GM19099 (cell line): ENCODE results near the gene GPSM3.

ENCODE experiments used
- POLR2A ChIP-seq: IDR thresholded peaks from 3 replicates; pipeline ENCODE4 v1.6.1; 2011; ENCODE audit warnings: low read depth; ENCODE audit not compliant: insufficient read length; ENCODE audit errors: extremely low read depth

The GPSM3 gene

GRCh38 chr6:32152769-32153563 is 39.5 kb downstream of the GPSM3 start:
- no peak for TF ChIP-seq POLR2A

DNA sequence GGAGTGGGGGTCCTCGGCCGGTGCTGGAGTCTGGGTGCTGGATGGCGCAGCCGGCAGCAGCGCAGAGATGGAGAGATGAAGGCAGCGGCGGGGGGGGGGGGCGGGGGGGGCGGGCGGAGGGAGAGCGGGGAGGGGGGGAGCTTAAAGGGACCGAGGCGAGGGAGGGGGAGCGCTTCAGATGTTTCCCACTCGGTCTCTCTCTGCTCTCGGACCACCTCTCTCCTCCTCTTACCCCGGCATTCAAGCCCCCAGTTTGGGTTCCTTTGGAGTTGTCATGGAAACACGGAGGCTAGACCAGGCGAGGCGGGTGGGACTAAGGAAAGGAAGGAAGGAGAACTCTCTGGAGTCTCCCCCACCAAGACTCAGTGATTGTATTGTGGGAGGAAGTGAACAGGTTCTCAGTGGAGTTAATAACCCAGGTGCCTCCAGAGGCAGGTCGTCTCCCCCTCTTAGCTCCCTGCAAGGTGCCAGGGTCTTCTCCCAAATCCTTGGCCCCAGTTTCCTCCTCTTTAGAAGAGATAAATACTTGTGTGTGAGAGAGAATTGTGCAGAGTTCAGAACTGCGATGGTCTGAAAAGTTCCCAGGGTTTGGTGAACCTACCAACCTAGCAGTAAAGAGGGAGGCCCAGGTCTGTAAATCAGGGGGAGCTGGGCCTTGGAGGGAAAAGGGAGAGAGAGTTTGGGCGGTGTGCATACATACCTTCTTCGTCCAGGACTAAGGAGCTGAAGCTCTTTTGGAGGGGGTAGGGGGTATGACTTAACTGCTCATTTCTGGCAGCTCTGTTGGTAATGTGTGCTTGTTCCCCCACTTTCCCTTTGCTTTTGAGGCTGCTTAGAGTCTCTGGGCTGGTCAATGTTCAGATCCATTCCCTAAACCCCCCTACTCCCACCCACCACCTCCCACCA is 40.3 kb downstream of the GPSM3 start, which contains the start of gene PRRT1:
Gene PRRT1, minus strand, starts transcription at position 77 of the 906 bp plus-strand sequence. CDS start 112 bp downstream, outside the sequence.
- TF ChIP-seq POLR2A, result no peak

DNA sequence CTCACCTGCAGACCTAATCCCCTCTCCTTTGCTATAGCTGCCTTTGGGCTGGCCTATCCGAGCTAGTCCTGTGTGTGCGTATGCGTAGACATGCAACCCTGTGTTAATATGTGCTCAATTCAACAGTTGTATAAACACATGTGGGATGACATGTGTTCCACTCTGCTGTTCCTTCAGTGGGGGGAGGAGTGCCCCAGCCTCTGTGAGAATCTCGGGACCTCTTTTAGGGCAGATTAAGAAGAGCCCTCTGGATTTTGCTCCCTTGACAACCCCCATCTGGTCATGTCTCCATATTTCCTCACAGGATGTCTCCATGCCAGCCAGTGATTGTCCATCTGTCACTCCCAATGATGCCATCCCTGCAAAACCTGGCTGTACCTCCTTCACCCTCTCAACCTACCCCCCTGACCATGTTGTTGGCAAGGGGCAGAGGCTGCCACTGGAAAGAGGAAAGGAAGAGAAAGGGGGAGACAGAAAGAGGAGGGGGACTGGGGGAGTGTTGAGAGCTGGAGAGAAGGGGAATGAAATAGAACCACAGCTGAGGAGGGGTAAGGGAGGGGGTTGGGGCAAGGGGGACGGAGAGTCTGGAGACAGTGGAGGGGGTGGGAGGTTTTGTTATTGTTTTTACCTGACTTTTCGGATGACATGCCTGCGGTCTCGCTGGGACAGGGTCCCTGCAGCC is 41.1 kb downstream of the GPSM3 start:
- TF ChIP-seq POLR2A, result no peak

- TF ChIP-seq POLR2A, result no peak
Observed at GRCh38 chr6:32149932-32150870, 42.2 kb downstream of the GPSM3 start.

GRCh38 chr6:32149092-32149755 is 43.2 kb downstream of the GPSM3 start:
- no peak for TF ChIP-seq POLR2A

DNA sequence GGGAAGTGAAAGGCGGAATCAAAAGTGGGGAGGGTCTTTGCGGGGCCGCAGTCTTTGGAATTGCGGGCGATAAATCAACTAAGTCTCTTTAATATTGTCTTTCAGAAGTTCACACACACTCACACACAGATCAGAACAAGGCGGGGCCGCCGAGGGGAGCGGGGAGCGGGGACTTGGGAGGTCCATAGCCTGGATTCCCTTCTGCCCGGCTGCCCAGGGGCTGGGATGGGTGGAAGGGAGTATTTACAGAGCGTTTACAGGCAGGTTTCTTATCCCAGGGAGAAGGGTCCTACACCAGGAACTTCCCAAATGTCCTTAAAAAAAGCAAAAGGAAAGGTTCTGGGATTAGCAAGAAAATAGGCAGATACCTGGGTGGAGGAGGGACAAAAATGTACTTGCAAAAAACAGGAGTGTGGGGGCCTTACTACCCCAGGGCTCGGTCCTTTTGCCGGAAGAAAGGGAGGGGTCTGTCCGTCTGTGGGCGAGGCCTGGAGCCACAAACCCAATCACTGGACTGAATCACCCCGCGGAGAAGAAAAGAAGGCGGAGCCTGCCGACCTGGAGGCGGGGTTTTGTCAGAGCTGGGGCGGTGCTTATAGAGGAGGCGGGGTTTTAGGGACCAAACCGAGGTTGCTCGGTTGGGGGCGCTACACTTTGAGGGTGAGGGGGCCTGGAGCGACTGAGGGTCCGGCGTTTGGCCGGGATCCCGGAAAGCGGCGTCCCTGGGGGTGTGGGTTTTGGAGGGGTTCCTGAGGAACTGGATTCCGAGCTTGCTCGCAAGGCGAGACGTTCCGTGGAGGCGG is 44.0 kb downstream of the GPSM3 start:
- TF ChIP-seq POLR2A, result no peak

DNA sequence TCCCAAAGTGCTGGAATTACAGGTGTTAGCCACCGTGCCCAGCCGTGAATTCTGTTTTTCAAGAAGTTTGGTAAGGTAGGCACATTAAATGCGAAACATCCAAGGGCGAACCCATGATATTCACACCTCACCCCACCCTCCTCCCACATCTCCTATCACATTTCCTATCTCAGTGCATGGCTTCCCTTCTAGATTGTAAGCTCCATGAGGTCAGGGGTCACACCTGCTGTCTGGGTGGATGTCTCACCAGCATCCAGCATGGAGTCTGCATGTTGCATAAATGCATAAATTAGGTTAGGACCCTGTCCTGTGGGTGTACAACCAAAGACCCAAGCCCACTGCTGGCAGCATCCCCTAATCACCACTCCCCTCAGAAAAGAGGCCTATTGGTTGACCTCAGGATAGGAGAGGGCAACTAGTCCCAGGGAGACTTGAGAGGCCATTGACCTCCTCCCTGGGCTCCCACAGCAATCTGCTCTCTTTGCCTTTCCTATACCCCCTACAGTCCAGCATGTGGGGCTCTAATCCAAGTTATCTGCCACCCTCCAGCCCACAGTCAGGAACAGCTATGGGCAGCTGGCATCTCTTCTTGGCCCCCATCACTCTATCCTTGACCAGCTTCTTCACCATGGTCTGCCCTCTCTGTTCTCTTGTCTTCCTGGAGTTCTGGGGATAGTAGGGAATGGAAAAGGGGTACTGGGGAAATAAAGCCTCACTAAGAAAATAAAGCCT is 44.9 kb downstream of the GPSM3 start:
- TF ChIP-seq POLR2A, result no peak

DNA sequence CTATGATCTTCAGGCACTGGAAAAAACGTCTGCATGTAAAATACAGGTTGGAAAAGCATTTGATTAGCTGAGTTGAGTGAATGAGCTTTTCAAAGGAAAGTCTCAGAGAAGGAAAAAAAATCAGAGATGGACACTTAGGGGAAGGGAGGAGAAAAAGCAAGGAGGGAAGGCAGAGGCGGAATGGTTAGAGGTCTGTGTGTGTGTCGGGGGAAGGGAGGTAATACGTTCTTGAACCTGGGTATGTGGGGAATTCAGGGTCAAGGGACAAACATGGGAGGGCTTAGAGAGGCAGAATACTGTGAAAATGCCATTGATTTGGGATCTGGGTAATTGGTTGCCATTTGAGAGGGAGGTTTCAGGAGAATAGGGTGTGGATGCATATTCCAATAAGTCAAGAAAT is 45.8 kb downstream of the GPSM3 start:
- TF ChIP-seq POLR2A, result no peak

DNA sequence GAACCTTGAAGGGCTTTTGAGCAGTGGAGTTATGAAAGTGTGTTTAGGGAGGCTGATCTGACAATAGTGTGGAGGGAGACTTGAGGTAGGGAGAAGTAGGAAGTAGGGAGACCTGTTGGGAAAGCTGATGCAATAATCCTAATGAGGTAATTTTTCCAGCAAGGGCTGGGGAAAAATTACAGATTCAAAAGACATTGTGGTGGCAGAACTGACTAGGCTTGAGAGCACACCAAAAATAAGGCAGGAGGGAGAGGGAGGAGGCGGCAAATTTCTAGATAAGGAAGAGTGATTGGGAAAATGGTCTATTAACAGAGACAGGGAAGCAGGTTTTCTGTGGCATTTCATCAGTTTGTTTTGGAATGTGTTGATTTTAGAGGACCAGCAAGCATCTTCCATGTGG is 46.2 kb downstream of the GPSM3 start:
- TF ChIP-seq POLR2A, result no peak
